DMS53 treated with DMSO at 0.1 percent for 48 hours (cell line): Measurements from ENCODE around the gene PRDM12.

Experiments used
- DNase-seq: peaks from one replicate; lab custom pipeline; 2025; ENCODE audit not compliant: unreplicated experiment; lab: John Stamatoyannopoulos, UW

Gene PRDM12

GRCh38 chr9:130689572-130689936 lies 25.2 kb downstream of the PRDM12 start:
- no peak for DNase-seq

- DNase-seq: peak; percentile 65
Observed at GRCh38 chr9:130689937-130690700, 25.7 kb downstream of the PRDM12 start.

GRCh38 chr9:130692321-130692720 lies 27.9 kb downstream of the PRDM12 start:
- no peak for DNase-seq

GRCh38 chr9:130693101-130693425 lies 28.7 kb downstream of the PRDM12 start:
- DNase-seq: no peak

GRCh38 chr9:130693426-130694191 lies 29.2 kb downstream of the PRDM12 start, which contains the start of gene EXOSC2:
EXOSC2 (plus strand) TSS chr9:130693780; CDS start chr9:130693792, 12 bp downstream.
- peak; percentile 95 for DNase-seq

- DNase-seq: no peak
Observed at GRCh38 chr9:130694205-130694604, 29.8 kb downstream of the PRDM12 start.

- DNase-seq: no peak
Observed at GRCh38 chr9:130696139-130696650, 31.8 kb downstream of the PRDM12 start.

GRCh38 chr9:130696996-130697395 lies 32.6 kb downstream of the PRDM12 start:
- no peak for DNase-seq

- no peak for DNase-seq
Observed at GRCh38 chr9:130698514-130698913, 34.1 kb downstream of the PRDM12 start.

- DNase-seq: no peak
Observed at GRCh38 chr9:130699047-130699446, 34.7 kb downstream of the PRDM12 start.

- peak; percentile 43 for DNase-seq
Observed at GRCh38 chr9:130701059-130702022, 36.9 kb downstream of the PRDM12 start.

- no peak for DNase-seq
Observed at GRCh38 chr9:130703501-130703900, 39.1 kb downstream of the PRDM12 start.

GRCh38 chr9:130707225-130707976 lies 43.0 kb downstream of the PRDM12 start:
- DNase-seq: peak; percentile 70

- no peak for DNase-seq
Observed at GRCh38 chr9:130710822-130711352, 46.5 kb downstream of the PRDM12 start.

- DNase-seq: no peak
Observed at GRCh38 chr9:130711469-130711868, 47.1 kb downstream of the PRDM12 start.

GRCh38 chr9:130712564-130713285 lies 48.3 kb downstream of the PRDM12 start:
- peak; percentile 98 for DNase-seq

GRCh38 chr9:130713286-130713960 lies 49.0 kb downstream of the PRDM12 start:
- DNase-seq: no peak

- no peak for DNase-seq
Observed at GRCh38 chr9:130714586-130715110, 50.3 kb downstream of the PRDM12 start.

- no peak for DNase-seq
Observed at GRCh38 chr9:130715270-130715669, 50.9 kb downstream of the PRDM12 start.
